Mucosa of stomach (tissue), 1 donor: ENCODE results near the gene FAM98C.

ENCODE experiments used
- H3K27me3 ChIP-seq: one replicate; pipeline ENCODE4 v1.7.0; 2013; ENCODE audit warnings: mild to moderate bottlenecking, low read length; ENCODE audit not compliant: control insufficient read depth, insufficient read depth
- H3K36me3 ChIP-seq: one replicate; pipeline ENCODE4 v1.7.0; 2013; ENCODE audit warnings: low read length; ENCODE audit not compliant: control insufficient read depth, insufficient read depth
- H3K4me1 ChIP-seq: one replicate; pipeline ENCODE4 v1.7.0; 2013; ENCODE audit warnings: mild to moderate bottlenecking, low read length; ENCODE audit not compliant: control insufficient read depth, insufficient read depth
- H3K4me3 ChIP-seq: one replicate; pipeline ENCODE4 v1.7.0; 2013; ENCODE audit warnings: low read length
- H3K9ac ChIP-seq: one replicate; pipeline ENCODE4 v1.7.0; 2013; ENCODE audit warnings: mild to moderate bottlenecking, low read length, moderate library complexity
- H3K9me3 ChIP-seq: one replicate; pipeline ENCODE4 v1.7.0; 2013; ENCODE audit warnings: mild to moderate bottlenecking, low read length, moderate library complexity; ENCODE audit not compliant: control insufficient read depth
- donor health status: Pancreatic carcinoma.

The FAM98C gene

GRCh38 chr19:38383743-38384142, 19.1 kb upstream of the FAM98C start:
- Histone ChIP-seq H3K36me3 (peaks cover 24% of the 10 kb centered on the region), H3K27me3 (peaks cover 20% of the 10 kb centered on the region), H3K4me3 (no peak overlapping the region), H3K9ac (no peak overlapping the region), H3K9me3 (no peaks in the 10 kb centered on the region), H3K4me1 (peaks cover 20% of the 10 kb centered on the region)

GRCh38 chr19:38384209-38385027, 18.5 kb upstream of the FAM98C start:
- Histone ChIP-seq H3K4me1 (peaks cover 25% of the 10 kb centered on the region), H3K36me3 (peaks cover 19% of the 10 kb centered on the region), H3K4me3 (no peak overlapping the region), H3K9me3 (no peaks in the 10 kb centered on the region), H3K27me3 (peaks cover 27% of the 10 kb centered on the region), H3K9ac (no peak overlapping the region)

- H3K4me1 ChIP-seq: peaks cover 25% of the 10 kb centered on the region
- no peak overlapping the region for H3K9ac ChIP-seq
- peaks cover 31% of the 10 kb centered on the region for H3K27me3 ChIP-seq
- no peaks in the 10 kb centered on the region for H3K9me3 ChIP-seq
- peaks cover 18% of the 10 kb centered on the region for H3K36me3 ChIP-seq
- H3K4me3 ChIP-seq: no peak overlapping the region
Measured at GRCh38 chr19:38385057-38385803, 17.7 kb upstream of the FAM98C start.

- Histone ChIP-seq H3K36me3 (peaks cover 18% of the 10 kb centered on the region), H3K4me1 (peaks cover 25% of the 10 kb centered on the region), H3K27me3 (peaks cover 31% of the 10 kb centered on the region), H3K4me3 (no peak overlapping the region), H3K9me3 (no peaks in the 10 kb centered on the region), H3K9ac (no peak overlapping the region)
Measured at GRCh38 chr19:38385804-38386257, 17.1 kb upstream of the FAM98C start.

GRCh38 chr19:38386300-38386970, 16.5 kb upstream of the FAM98C start:
- H3K36me3 ChIP-seq: peaks cover 15% of the 10 kb centered on the region

GRCh38 chr19:38386971-38387549, 15.8 kb upstream of the FAM98C start:
- Histone ChIP-seq H3K4me1 (peaks cover 25% of the 10 kb centered on the region), H3K27me3 (peaks cover 31% of the 10 kb centered on the region), H3K9me3 (no peaks in the 10 kb centered on the region), H3K36me3 (peaks cover 8% of the 10 kb centered on the region), H3K9ac (peak overlapping the region; percentile 53), H3K4me3 (peak overlapping the region; percentile 28)

More at GRCh38 chr19:38386300-38386970, 16.5 kb upstream of the FAM98C start:
- no peaks in the 10 kb centered on the region for H3K9me3 ChIP-seq
- peaks cover 31% of the 10 kb centered on the region for H3K27me3 ChIP-seq
- no peak overlapping the region for H3K4me3 ChIP-seq
- peaks cover 25% of the 10 kb centered on the region for H3K4me1 ChIP-seq
- H3K9ac ChIP-seq: no peak overlapping the region

GRCh38 chr19:38387550-38388348, 15.1 kb upstream of the FAM98C start, which contains the start of gene GGN:
GGN (minus strand) TSS chr19:38388034; CDS start chr19:38387261, 773 bp downstream.
- Histone ChIP-seq H3K4me3 (peak within 1 kb of the TSS; percentile 28), H3K4me1 (peaks cover 25% of the 10 kb centered on the region), H3K9ac (peak within 1 kb of the TSS; percentile 53), H3K27me3 (peaks cover 31% of the 10 kb centered on the region), H3K36me3 (peaks cover 6% of the 10 kb centered on the region), H3K9me3 (no peaks in the 10 kb centered on the region)

GRCh38 chr19:38388349-38389100, 14.4 kb upstream of the FAM98C start, which contains the start of gene SPRED3:
SPRED3 (plus strand) TSS chr19:38388697; CDS start chr19:38390303, 1,606 bp downstream.
- H3K4me1 ChIP-seq: peaks cover 25% of the 10 kb centered on the region
- peaks cover 31% of the 10 kb centered on the region for H3K27me3 ChIP-seq
- peak within 1 kb of the TSS; percentile 28 for H3K4me3 ChIP-seq
- no peaks in the 10 kb centered on the region for H3K36me3 ChIP-seq
- H3K9ac ChIP-seq: peak within 1 kb of the TSS; percentile 53
- H3K9me3 ChIP-seq: no peaks in the 10 kb centered on the region

GRCh38 chr19:38389101-38389925, 13.6 kb upstream of the FAM98C start:
- Histone ChIP-seq H3K27me3 (peaks cover 36% of the 10 kb centered on the region), H3K9ac (peak overlapping the region; percentile 41), H3K4me3 (peak overlapping the region; percentile 4)

More at GRCh38 chr19:38389101-38389925, 13.6 kb upstream of the FAM98C start:
- Histone ChIP-seq H3K36me3 (no peaks in the 10 kb centered on the region), H3K4me1 (peaks cover 32% of the 10 kb centered on the region), H3K9me3 (no peaks in the 10 kb centered on the region)
